ENCODE data around the gene PTPRN2.

Gene PTPRN2

DNA sequence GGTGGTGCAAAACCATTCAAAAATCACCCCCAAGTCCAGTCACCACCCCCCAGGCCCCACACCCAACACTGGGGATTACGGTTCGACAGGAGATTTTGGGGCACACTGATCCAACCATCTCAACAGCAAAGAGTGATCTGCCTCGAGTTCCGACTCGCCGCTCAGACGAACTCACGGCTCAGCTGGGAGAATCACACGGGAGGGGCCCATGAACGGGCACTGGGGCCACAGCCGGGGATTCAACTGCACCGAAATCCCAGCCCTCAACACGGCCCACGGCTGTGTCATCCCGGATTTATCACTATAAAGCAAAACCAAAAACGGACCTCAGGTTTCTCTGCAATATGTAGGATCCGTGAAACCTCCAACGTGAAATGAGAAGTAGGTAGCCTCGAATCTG, 790.8 kb downstream of the PTPRN2 start:
- Histone ChIP-seq H3K4me3 (ENCODE audit: low read length in 2 of 2) (no peak overlapping the region), H3K36me3 (ENCODE audit: control insufficient read depth in 2 of 2, insufficient read depth in 2 of 2, low read length in 2 of 2) (no peaks in the 10 kb centered on the region), H3K4me1 (ENCODE audit: control insufficient read depth in 2 of 2, insufficient read depth in 2 of 2, low read length in 2 of 2) (no peaks in the 10 kb centered on the region), H3K27ac (ENCODE audit: low read depth in 2 of 2, low read length in 2 of 2) (no peak overlapping the region), H3K27me3 (ENCODE audit: control insufficient read depth in 2 of 2, insufficient read depth in 2 of 2, low read length in 2 of 2) (no peaks in the 10 kb centered on the region), H3K9me3 (ENCODE audit: control insufficient read depth in 2 of 2, low read length in 2 of 2) (no peaks in the 10 kb centered on the region), H3K9ac (ENCODE audit: low read depth in 1 of 2, low read length in 2 of 2) (no peak overlapping the region)

GRCh38 chr7:157795643-157796042, 792.0 kb downstream of the PTPRN2 start:
- H3K9ac ChIP-seq (ENCODE audit: low read depth in 1 of 2, low read length in 2 of 2), result no peak overlapping the region
- H3K4me1 ChIP-seq (ENCODE audit: control insufficient read depth in 2 of 2, insufficient read depth in 2 of 2, low read length in 2 of 2), result no peaks in the 10 kb centered on the region
- H3K36me3 ChIP-seq (ENCODE audit: control insufficient read depth in 2 of 2, insufficient read depth in 2 of 2, low read length in 2 of 2), result no peaks in the 10 kb centered on the region
- no peak overlapping the region for H3K27ac ChIP-seq (ENCODE audit: low read depth in 2 of 2, low read length in 2 of 2)
- H3K9me3 ChIP-seq (ENCODE audit: control insufficient read depth in 2 of 2, low read length in 2 of 2), result no peaks in the 10 kb centered on the region
- no peaks in the 10 kb centered on the region for H3K27me3 ChIP-seq (ENCODE audit: control insufficient read depth in 2 of 2, insufficient read depth in 2 of 2, low read length in 2 of 2)
- H3K4me3 ChIP-seq (ENCODE audit: low read length in 2 of 2), result no peak overlapping the region

GRCh38 chr7:157795199-157795598, 792.4 kb downstream of the PTPRN2 start:
- no peaks in the 10 kb centered on the region for H3K9me3 ChIP-seq (ENCODE audit: control insufficient read depth in 2 of 2, low read length in 2 of 2)
- no peak overlapping the region for H3K27ac ChIP-seq (ENCODE audit: low read depth in 2 of 2, low read length in 2 of 2)
- H3K27me3 ChIP-seq (ENCODE audit: control insufficient read depth in 2 of 2, insufficient read depth in 2 of 2, low read length in 2 of 2), result no peaks in the 10 kb centered on the region
- no peak overlapping the region for H3K9ac ChIP-seq (ENCODE audit: low read depth in 1 of 2, low read length in 2 of 2)
- no peaks in the 10 kb centered on the region for H3K36me3 ChIP-seq (ENCODE audit: control insufficient read depth in 2 of 2, insufficient read depth in 2 of 2, low read length in 2 of 2)
- H3K4me3 ChIP-seq (ENCODE audit: low read length in 2 of 2), result no peak overlapping the region
- H3K4me1 ChIP-seq (ENCODE audit: control insufficient read depth in 2 of 2, insufficient read depth in 2 of 2, low read length in 2 of 2), result no peaks in the 10 kb centered on the region

DNA sequence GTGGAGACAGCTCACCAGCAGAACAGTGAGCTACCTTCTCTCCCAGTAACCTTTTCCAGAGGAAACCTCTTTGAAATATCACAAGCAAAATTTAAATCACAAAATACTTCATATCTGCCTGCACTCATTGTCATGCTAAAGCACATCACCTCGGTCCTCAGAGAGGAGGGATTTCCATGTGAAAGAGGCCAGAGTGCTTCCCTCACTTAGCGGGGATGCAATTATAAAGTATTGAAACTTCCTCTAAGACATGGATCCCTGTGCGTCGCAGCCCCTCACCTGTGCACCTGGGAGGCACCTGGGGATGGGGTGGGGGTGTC, 792.9 kb downstream of the PTPRN2 start:
- Histone ChIP-seq H3K27ac (ENCODE audit: low read depth in 2 of 2, low read length in 2 of 2) (no peak overlapping the region), H3K9me3 (ENCODE audit: control insufficient read depth in 2 of 2, low read length in 2 of 2) (no peaks in the 10 kb centered on the region), H3K27me3 (ENCODE audit: control insufficient read depth in 2 of 2, insufficient read depth in 2 of 2, low read length in 2 of 2) (no peaks in the 10 kb centered on the region), H3K4me3 (ENCODE audit: low read length in 2 of 2) (no peak overlapping the region), H3K4me1 (ENCODE audit: control insufficient read depth in 2 of 2, insufficient read depth in 2 of 2, low read length in 2 of 2) (no peaks in the 10 kb centered on the region), H3K36me3 (ENCODE audit: control insufficient read depth in 2 of 2, insufficient read depth in 2 of 2, low read length in 2 of 2) (no peaks in the 10 kb centered on the region), H3K9ac (ENCODE audit: low read depth in 1 of 2, low read length in 2 of 2) (no peak overlapping the region)

- no peak overlapping the region for H3K9ac ChIP-seq (ENCODE audit: low read depth in 1 of 2, low read length in 2 of 2)
- H3K4me3 ChIP-seq (ENCODE audit: low read length in 2 of 2), result no peak overlapping the region
- H3K27me3 ChIP-seq (ENCODE audit: control insufficient read depth in 2 of 2, insufficient read depth in 2 of 2, low read length in 2 of 2), result no peaks in the 10 kb centered on the region
- H3K4me1 ChIP-seq (ENCODE audit: control insufficient read depth in 2 of 2, insufficient read depth in 2 of 2, low read length in 2 of 2), result no peaks in the 10 kb centered on the region
- no peak overlapping the region for H3K27ac ChIP-seq (ENCODE audit: low read depth in 2 of 2, low read length in 2 of 2)
- H3K36me3 ChIP-seq (ENCODE audit: control insufficient read depth in 2 of 2, insufficient read depth in 2 of 2, low read length in 2 of 2), result no peaks in the 10 kb centered on the region
- no peaks in the 10 kb centered on the region for H3K9me3 ChIP-seq (ENCODE audit: control insufficient read depth in 2 of 2, low read length in 2 of 2)
Measured at GRCh38 chr7:157793973-157794745, 793.5 kb downstream of the PTPRN2 start.

- H3K27ac ChIP-seq (ENCODE audit: low read depth in 2 of 2, low read length in 2 of 2), result no peak overlapping the region
- no peaks in the 10 kb centered on the region for H3K27me3 ChIP-seq (ENCODE audit: control insufficient read depth in 2 of 2, insufficient read depth in 2 of 2, low read length in 2 of 2)
- H3K36me3 ChIP-seq (ENCODE audit: control insufficient read depth in 2 of 2, insufficient read depth in 2 of 2, low read length in 2 of 2), result no peaks in the 10 kb centered on the region
- H3K9me3 ChIP-seq (ENCODE audit: control insufficient read depth in 2 of 2, low read length in 2 of 2), result no peaks in the 10 kb centered on the region
- no peak overlapping the region for H3K4me3 ChIP-seq (ENCODE audit: low read length in 2 of 2)
- H3K9ac ChIP-seq (ENCODE audit: low read depth in 1 of 2, low read length in 2 of 2), result no peak overlapping the region
- H3K4me1 ChIP-seq (ENCODE audit: control insufficient read depth in 2 of 2, insufficient read depth in 2 of 2, low read length in 2 of 2), result no peaks in the 10 kb centered on the region
Measured at GRCh38 chr7:157793087-157793353, 794.6 kb downstream of the PTPRN2 start.

DNA sequence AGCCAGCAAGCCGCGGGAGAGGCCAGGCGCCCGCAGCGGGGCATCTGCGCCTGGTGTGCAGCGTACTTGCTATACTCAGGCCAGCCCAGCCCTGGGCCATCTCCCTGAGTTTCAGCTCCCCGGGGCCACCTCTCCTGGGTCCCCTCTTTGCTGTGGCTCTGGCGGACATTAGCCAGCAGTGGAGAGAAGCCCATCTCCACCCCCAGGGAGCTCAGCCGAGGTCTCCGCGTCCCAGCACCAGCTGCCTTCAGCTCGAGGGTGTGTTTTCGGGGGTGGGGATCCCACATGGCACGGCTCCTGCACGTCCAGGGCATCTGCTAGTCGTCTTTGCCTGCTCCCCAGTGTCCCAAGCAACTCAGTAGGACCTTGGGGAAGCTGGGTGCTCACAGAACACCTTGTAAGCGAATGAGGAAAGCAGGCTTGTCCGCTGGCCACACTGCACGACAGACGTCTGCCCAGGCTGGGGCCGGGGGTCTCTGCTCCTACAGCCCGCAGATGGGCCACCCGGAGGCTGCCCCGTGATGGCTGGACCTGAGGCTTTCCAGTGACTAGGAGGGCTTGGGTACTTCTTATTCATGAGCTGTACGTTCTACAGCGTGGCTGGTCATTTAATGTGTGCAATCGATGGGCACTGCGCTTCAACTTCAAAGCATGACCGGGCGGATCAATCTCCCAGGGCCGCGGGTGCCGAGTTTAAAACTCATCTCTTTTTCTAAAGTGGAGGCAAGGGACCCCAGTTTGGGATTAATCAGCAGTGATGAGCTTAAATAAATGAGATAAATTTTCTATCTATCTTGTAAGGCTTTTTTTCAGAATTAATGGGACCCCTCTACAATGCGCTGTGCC, 795.2 kb downstream of the PTPRN2 start:
- Histone ChIP-seq H3K36me3 (ENCODE audit: control insufficient read depth in 2 of 2, insufficient read depth in 2 of 2, low read length in 2 of 2) (no peaks in the 10 kb centered on the region), H3K4me3 (ENCODE audit: low read length in 2 of 2) (no peak overlapping the region), H3K9me3 (ENCODE audit: control insufficient read depth in 2 of 2, low read length in 2 of 2) (no peaks in the 10 kb centered on the region), H3K27me3 (ENCODE audit: control insufficient read depth in 2 of 2, insufficient read depth in 2 of 2, low read length in 2 of 2) (no peaks in the 10 kb centered on the region), H3K27ac (ENCODE audit: low read depth in 2 of 2, low read length in 2 of 2) (no peak overlapping the region), H3K9ac (ENCODE audit: low read depth in 1 of 2, low read length in 2 of 2) (no peak overlapping the region), H3K4me1 (ENCODE audit: control insufficient read depth in 2 of 2, insufficient read depth in 2 of 2, low read length in 2 of 2) (no peaks in the 10 kb centered on the region)

DNA sequence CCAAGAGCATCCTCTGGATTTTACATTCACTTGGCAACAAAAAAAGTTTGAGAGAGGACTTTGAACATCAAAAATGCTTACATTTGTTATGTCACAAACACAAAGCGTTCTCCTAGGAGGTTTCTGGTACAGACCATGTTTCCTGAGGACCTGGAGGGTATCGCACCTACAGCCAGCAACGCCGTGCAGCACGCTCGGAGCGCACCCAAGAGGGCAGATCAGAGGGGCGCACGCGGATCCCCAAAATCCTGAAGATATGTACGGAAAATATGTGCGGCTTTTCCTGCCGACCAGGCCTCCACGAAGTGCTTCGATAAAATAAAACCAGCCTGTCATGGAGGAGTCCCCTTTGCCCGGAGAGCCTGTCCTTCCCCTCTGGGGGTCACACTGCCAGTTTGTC, 796.0 kb downstream of the PTPRN2 start:
- Histone ChIP-seq H3K27me3 (ENCODE audit: control insufficient read depth in 2 of 2, insufficient read depth in 2 of 2, low read length in 2 of 2) (no peaks in the 10 kb centered on the region), H3K27ac (ENCODE audit: low read depth in 2 of 2, low read length in 2 of 2) (no peak overlapping the region), H3K9ac (ENCODE audit: low read depth in 1 of 2, low read length in 2 of 2) (no peak overlapping the region), H3K4me3 (ENCODE audit: low read length in 2 of 2) (no peak overlapping the region), H3K4me1 (ENCODE audit: control insufficient read depth in 2 of 2, insufficient read depth in 2 of 2, low read length in 2 of 2) (no peaks in the 10 kb centered on the region), H3K9me3 (ENCODE audit: control insufficient read depth in 2 of 2, low read length in 2 of 2) (no peaks in the 10 kb centered on the region), H3K36me3 (ENCODE audit: control insufficient read depth in 2 of 2, insufficient read depth in 2 of 2, low read length in 2 of 2) (no peaks in the 10 kb centered on the region)

DNA sequence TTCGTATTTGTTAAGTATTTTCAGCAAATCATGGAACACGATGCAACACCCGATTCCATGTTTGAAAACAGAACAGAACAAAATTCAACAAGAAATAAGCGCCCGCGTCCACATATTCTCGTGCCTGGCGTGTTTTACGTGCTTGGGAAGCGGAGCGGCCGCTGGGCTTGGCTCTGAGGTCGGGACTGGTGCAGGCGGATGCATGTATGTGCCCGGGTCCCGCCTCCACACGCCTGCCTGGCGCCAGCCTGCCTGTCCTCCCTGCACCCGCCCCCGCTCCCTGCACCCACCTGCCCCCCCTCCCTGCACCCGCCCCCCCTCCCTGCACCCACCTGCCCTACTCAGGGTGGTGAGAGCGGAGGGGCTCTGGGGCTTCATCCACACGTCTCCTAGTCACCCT, 796.4 kb downstream of the PTPRN2 start:
- Histone ChIP-seq H3K27me3 (ENCODE audit: control insufficient read depth in 2 of 2, insufficient read depth in 2 of 2, low read length in 2 of 2) (no peaks in the 10 kb centered on the region), H3K4me3 (ENCODE audit: low read length in 2 of 2) (no peak overlapping the region), H3K9me3 (ENCODE audit: control insufficient read depth in 2 of 2, low read length in 2 of 2) (no peaks in the 10 kb centered on the region), H3K4me1 (ENCODE audit: control insufficient read depth in 2 of 2, insufficient read depth in 2 of 2, low read length in 2 of 2) (no peaks in the 10 kb centered on the region), H3K27ac (ENCODE audit: low read depth in 2 of 2, low read length in 2 of 2) (no peak overlapping the region), H3K36me3 (ENCODE audit: control insufficient read depth in 2 of 2, insufficient read depth in 2 of 2, low read length in 2 of 2) (no peaks in the 10 kb centered on the region), H3K9ac (ENCODE audit: low read depth in 1 of 2, low read length in 2 of 2) (no peak overlapping the region)

DNA sequence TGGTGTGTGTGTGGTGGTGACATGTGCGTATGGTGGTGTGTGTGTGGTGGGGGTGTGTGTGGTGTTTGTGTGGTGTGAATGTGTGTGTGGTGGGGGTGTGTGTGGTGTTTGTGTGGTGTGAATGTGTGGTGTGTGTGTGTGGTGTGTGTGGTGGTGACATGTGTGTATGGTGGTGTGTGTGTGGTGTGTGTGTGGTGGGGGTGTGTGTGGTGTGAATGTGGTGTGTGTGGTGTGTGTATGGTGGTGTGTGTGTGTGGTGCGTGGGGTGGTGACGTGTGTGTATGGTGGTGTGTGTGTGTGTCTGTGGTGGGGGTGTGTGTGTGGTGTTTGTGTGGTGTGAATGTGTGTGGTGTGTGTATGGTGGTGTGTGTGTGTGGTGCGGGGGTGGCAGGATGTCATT, 797.7 kb downstream of the PTPRN2 start:
- no peaks in the 10 kb centered on the region for H3K9me3 ChIP-seq (ENCODE audit: control insufficient read depth in 2 of 2, low read length in 2 of 2)
- no peaks in the 10 kb centered on the region for H3K36me3 ChIP-seq (ENCODE audit: control insufficient read depth in 2 of 2, insufficient read depth in 2 of 2, low read length in 2 of 2)
- no peak overlapping the region for H3K4me3 ChIP-seq (ENCODE audit: low read length in 2 of 2)
- H3K27ac ChIP-seq (ENCODE audit: low read depth in 2 of 2, low read length in 2 of 2), result no peak overlapping the region
- H3K4me1 ChIP-seq (ENCODE audit: control insufficient read depth in 2 of 2, insufficient read depth in 2 of 2, low read length in 2 of 2), result no peaks in the 10 kb centered on the region
- no peak overlapping the region for H3K9ac ChIP-seq (ENCODE audit: low read depth in 1 of 2, low read length in 2 of 2)
- no peaks in the 10 kb centered on the region for H3K27me3 ChIP-seq (ENCODE audit: control insufficient read depth in 2 of 2, insufficient read depth in 2 of 2, low read length in 2 of 2)
